Measurements from ENCODE around the gene LCAT.
A peak's percentile ranks its signal among the peaks of the same experiment; 100 is the strongest.
"Not testable (repeated sequence)": the region's sequence is repeated elsewhere in the genome, so short reads cannot be mapped to it uniquely, and the experiment has no call there.

LCAT gene

DNA sequence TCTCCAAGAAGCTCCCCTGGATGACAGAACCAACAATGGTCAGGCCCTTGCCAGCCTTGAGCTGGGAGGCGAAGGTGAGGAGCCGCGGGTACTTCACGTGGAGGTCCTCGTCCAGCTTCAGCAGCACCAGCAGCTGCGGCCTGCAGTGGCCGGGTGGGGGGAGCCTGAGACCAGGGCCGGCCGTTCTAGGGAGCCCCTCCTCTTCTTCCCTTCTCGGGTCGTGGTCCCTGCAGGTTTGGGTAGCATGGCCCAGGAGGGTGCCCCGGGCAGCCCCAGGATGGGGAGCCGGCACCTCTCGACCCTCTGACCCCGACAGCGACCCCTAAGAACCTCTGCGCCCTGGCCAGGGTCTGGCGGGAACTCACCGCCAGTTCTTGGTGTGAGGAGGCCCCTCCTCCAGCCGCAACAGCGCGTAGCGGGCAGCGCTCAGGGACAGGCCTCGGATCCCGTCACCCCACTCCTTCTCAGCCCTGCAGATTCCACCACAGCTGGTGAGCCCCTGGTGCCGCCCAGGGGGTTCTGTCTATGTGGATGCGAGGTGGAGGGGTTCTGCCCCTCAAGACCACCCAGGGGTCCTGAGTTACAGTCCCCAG, 3.1 kb upstream of the LCAT start:
- DNase-seq = no peak

DNA sequence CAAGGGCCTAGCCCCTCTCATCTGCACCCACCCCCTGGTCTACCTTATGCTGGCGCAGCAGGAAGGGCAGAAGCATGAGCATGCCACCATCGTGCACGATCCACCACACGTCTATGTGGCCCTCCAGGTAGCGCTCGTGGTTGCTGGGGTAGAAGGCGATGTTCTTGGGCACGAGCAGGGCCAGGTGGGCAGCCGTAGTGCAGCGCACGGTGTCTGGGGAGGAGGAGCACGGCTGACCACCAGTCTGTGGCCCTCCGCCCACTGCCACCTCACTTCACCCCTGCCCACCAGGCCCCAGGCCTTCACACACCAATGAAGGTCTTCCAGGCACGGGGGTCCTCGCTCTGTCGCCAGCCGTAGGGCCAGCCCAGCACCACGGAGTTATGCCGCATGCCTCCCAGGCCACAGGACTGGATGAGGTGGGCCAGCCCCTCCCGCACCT, 2.2 kb upstream of the LCAT start:
- DNase-seq = no peak

DNA sequence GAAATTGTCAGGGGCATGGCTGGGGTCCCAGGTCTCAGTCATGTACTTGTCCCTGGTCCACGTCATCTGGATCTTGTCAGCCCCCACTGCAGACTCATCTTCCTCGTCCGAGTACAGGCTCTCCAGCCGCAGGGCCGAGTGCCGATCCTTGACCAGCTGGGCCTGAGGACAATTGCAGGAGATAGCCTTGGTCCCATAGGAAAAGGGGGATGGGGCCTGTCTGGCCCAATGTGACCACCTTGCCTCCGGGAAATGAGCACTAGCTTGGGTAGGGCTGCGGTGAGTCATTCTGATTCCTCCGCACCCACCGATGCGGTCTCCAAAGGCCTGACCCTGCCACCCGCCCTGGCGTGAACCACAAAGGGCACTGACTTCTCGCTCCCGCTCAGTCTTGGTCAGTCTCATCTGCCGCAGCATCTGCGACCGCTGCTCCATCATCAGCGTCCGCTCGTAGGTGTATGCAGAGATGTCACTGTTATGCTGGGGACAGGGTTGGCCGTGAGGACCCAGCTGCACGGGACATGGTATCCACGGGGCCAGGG, 1.5 kb upstream of the LCAT start:
- DNase-seq = no peak

DNA sequence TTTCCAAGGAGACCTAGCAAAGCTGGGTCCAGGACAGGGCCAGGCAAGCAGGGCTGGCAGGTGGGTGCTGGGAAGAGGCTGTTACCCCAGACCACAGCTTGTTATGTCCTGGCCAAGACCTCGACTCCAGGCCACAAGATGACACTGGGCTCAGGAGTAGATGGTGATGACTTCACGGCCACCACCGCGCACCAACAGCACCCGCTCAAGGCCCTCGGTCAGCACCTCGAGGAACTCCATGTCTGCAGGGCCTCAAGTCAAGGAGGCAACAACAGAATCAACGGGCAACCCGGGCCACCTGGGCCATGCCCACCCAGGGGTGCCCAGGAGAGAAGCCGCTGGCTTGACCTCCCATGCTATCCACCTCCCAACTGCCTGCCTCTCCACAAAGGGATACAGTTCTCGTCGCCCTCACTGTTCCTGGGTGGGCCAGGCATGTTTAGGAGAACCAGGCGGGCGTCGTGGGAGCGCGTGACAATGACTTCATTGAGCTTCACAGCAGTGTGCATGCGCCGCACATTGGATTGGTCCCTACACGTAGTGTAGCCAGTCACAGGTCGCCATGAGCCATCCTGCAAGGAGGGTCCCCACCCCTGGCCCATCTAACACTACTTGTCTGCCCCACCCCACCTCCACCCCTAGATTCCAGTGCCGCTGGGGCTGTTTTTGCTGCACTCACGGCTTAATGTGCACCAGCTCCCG, 921 bp upstream of the LCAT start:
- no peak for DNase-seq

DNA sequence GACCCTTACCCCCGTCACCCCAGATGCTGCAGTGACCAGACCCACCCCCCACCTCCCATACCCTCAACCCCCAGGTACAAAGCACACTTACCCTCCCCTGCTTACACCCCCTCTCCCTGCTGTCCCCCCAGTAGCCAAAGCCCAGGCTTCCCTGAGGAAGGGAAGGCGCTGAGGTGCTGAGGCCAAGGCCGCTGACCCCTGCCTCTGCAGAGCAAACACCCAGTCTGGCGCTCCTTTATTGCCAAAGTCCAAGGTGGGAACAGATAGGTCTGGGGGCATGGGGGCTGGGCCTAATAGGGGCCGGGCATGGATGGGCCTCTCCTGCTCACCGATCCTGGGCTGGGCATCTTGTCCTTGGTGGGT, 683 bp downstream of the LCAT start:
- DNase-seq = no peak

DNA sequence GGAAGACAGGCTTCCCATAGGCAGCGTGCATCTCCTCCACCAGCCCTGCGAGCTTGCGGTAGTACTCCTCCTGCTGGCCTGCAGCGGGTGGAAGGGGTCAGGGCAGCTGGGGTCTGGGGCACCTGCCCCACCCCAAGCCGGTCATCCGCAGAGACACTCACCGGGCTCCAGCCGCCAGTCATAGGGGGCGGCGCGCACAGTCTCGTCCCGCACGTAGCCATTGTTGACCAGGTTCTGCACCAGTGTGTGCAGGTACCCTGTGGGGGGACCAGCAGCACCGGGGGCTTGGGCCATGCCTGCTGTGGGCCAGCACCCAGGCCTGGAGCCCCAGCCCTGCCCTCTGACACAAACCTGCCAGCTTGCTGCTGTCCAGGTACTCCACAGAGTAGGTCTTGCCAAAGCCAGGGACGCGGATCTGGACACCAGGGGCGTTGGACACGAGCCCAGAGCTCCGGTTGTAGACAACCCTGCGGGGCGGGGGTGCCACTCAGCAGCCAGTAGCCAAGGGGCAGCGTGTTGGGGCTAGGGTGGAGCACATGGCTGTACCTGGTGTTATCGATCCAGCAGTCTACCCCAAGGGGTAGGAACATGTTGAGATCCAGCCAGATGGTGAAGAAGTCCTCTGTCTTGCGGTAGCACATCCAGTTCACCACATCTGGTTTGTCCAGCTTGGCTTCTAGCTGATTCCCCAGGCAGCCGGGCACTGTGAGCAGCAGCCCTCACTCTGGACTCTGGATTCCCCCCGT, 1.2 kb downstream of the LCAT start:
- no peak for DNase-seq

DNA sequence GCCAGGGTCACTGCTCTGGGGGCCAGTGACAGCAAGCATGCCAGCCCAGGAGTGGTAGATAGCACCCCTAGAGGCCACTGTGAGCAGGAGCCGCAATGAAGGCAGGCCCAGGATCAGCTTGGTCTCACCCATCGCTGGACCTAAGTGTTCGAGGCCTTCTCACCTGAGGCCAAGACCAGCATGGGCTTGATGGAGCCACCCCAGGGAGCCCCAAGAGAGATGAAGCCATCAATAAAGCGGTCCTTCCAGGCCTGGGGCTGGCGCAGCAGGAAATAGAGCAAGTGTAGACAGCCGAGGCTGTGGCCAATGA, 1.8 kb downstream of the LCAT start:
- no peak for DNase-seq

DNA sequence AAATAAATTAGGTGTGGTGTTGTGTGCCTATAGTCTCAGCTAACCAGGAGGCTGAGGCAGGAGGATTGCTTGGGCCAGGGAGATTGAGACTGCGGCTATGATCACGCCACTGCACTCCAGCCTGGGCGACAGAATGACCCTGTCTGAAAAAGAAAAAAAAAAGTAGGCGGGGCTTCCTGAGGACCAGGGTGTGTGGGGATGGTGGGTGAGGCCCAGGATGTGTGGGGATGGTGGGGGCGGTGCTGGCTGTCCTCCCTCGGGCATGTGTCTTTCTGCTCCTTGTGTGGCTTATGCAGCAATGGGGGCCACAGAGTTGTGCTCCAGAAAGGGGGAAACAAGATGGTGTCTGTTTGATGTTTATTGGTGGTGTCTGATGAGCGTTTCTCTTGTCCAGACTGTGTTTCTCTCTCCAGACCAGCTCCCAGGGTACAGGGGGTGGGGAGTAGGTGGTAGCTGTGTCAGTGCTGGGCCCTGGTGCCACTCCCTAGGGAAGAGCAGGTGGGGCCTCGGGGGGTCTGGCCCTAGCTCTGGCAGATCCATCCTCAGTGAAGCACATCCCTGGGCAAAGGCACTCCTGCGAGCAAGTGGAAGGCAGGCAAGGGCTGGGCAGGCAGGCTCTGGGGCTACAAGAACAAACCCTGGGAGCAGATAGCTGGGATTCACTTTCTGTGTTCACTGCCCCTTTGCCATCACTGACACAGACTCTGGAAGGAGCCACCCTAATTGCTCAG, 2.3 kb downstream of the LCAT start:
- no peak for DNase-seq

DNA sequence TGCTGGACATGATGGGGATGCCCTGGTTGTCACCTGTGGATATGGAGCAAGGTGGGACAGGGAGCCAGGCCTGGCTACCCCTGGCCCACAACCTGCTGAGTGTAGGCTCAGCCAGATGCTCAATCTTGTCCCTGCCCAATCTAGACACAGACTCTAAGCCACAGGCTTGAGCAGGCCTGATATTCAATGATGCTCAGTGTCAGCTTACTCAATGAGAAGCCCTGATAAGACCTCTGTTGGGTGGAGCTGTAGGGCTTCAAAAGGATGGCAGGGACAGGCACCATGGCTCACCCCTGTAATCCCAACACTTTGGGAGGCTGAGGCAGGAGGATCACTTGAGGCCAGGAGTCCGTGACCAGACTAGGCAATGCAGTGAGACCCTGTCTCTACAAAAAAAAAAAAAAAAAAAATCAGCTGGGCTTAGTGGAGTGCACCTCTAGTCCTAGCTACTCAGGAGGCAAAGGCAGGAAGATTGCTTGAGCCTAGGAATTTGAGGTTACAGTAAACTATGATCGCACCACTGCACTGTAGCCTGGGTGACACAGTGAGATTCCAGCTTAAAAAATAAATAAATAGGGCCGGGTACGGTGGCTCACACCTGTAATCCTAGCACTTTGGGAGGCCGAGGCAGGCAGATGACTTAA, 3.4 kb downstream of the LCAT start:
- no peak for DNase-seq

DNA sequence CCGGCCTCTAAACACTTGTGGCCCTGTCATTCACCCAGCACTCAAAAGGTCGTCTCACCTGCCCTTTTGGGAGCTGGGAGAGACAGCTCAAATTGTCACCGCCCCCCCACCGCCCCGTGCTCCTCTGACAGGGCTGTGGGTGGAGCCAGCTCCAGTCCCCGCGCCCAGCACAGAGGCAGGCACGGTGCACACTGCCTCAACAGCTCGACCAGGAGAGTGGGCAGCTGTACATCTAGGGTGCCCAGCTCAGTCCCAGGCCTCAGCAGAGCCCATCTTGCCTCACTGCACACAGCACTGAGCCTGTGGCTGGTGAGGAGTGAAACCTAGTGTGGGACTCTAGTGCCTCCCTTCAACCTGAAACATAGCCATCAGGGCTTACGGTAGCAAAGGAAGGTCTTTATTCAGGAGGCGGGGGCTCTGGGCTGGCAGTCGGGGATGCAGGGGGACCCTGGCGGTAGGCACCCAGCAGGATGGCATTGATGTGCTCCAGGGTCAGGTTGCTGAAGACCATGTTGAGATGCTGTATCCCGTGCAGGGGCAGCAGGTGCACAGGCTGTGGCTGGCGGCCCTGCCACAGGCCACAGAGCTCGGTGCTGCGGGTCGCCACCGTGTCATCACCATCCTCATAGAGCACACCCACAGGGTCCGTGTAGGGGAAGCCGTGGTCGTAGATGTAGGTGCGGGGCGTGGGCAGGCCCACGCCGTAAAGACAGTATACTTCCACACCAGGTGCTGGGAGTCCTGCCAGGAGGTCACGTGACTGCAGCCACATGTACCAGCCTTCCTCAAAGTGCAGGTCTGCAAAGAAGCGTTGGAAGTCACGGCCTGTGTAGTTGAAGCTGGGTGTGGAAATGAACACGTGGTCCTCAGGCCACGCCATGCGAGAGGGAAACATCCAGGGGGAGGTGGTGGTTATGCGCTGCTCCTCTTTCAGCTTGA, 4.1 kb downstream of the LCAT start:
- DNase-seq = no peak

DNA sequence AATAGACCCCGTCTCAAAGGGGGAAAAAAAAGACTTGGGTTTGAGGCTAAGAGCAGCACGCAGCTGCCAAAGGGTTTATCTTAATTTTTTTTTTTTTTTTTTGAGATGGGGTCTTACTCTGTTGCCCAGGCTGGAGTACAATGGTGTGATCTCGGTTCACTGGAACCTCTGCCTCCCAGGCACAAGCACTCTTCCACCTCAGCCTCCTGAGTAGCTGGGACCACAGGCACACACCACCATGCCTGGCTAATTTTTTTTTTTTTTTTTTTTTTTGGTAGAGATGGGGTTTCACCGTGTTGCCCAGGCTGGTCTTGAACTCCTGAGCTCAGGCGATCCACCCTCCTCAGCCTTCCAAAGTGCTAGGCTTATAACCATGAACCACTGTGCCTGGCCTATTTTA, 6.2 kb downstream of the LCAT start:
- not testable (repeated sequence) for DNase-seq

DNA sequence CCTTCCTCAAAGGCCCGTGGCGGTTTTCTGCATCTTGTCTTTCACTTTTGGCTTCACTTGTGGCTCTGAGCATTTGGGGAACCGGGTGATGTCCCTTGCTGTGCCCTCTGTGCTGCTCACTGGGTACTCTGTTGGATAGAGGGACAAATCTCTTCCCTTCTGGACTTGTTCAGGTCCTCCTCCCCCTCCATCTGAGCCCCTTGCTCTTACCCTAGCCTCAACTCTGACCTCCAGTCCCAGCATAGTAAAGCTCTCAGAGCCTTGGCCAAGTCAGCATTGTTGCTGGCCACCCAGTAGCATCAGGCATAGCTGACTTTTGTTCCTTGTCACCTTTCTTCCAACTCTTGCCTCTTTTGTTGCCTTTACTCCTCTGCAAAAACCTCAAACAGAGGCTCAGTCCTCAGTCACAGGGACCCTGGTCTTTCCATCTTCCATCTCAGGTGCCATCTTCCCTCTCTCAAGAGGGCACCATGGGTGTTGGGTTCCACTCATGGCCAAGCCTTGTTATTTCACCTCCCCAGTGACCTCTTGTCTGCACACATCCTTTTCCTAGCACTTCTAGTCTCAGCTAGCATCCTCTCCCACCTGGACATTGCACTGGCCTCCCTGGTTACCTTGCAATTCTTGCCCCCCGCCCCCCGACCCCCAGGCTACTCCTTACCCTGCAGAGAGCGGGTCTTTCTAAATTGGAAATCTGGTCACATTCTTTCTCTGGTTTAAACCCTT, 6.9 kb downstream of the LCAT start:
- DNase-seq = no peak

DNA sequence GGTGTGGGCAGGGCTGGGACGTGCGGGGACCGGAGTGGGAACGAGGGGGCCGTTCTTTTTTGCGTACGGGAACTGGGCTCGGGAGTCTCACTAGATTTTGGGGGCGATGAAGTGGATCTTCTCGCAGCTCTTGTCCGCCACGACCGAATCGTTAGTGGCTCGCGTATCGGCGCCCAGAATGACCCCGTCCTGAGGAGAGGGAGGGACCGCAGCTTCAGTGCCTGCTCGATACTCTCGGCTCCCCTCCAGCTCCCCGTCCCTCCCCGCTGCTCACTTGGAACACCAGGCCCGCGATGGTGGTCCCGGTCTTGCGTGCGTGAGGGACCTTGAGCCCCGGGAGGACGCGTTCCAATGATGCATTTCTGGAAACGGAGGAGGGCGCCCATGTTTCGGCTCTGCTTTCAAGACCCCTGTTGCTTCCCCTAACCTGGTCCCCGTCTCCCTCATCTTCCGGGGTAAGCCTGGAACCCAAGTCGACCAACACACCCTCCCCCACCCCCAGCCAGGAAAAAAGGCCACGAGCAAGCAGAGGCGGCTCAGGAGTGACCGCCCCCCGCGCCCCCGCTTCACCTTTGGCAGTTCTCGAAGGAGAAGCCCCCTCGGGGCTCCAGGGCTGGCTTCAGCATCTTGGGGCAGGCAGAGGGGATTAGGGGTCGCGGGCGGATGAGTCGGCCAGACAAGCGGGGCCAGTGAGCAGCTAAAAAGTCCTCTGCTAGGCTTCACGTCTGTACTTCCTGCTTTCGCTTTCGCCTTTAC, 7.6 kb downstream of the LCAT start, which contains the start of gene PSMB10:
PSMB10 (minus strand) TSS at position 727 of the 756 bp plus-strand sequence; CDS start at position 626, 101 bp downstream.
- DNase-seq = no peak

DNA sequence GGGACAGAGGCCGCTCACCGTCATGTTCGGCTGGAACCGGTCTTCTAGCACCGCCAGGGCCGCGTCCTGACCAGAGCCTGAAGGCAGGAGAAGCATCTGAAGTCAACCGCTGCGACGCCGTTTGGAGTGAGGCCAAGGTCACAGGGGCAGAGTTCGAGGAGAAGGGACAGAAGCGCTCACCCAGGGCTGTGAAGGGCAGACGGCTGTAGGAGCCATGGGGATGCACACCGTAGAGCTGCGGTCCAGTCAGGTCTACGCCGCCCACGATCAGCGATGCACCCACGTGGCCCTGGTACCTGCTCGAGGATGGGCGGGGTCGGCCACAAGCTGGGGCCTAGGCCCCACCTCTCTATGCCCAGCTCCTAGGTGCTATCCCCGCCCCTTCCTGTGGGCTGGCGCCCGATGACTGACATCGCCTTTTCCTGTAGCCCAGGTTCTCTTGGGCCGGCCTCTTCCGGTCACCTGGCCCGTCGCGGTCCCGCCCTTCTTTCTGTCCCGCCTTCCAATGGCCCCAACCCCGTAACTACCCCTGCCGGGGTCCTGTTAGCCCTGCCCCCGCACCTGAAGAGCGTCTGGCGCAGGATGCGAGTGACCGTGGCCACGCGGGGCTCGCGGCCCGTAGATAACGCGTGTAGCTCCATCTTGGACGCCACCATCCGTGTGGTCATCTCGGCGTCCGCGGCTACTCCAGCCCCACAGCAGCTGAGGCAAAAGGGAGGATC, 8.4 kb downstream of the LCAT start:
- DNase-seq = peak; percentile 82 to 91

DNA sequence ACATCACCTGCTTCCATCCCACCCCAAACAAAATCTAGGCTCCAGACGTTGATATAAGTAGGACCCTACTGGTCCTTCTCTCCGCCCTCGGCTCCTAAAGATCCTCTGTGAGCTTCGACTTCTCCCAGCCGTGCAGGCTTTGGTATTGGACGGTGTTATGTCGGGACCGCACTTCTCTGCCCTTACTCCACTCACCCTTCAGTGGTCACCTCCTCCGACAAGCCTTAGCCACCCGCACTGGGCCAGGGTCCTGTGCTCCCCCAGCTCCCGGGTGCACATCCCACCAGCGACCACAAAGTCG, 8.9 kb downstream of the LCAT start:
- DNase-seq = no peak

DNA sequence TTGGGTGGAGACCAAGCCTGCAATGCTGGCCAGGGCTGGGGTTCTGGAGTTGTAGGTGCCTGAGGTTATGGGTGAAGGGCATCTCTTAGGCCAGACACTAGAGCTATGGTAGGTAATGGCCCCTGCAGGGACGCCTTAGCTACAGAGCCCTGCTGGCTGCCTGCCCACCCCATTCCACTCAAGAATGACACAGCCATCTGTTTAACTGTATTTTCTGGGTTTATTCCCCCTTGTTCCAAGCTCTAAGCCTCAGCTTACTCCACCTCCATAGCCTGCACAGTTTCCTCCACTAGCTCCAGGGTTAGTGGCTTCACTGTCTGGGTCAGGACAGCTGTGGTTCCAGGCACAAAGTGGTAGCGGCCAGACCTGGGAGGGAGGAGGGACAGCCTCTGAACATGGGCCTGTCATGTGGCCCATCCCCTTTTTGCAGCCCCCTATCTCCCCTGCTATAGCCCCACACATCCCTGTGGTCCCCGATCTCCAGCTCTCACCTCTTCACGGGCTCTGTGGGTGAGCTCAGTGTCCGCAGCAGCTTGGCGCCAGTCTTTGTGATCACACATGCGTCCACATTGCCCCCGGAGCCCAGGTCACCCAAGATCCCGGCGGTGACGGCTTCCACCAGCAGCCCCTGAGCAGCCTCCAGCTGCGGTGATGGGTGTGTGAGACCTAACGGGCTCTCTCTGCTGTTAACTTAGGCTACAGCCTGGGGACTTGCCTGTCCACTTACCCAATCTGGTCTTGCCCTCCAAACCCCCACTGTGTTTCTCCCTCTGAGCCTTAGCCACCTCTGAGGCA, 9.4 kb downstream of the LCAT start:
- DNase-seq = no peak

DNA sequence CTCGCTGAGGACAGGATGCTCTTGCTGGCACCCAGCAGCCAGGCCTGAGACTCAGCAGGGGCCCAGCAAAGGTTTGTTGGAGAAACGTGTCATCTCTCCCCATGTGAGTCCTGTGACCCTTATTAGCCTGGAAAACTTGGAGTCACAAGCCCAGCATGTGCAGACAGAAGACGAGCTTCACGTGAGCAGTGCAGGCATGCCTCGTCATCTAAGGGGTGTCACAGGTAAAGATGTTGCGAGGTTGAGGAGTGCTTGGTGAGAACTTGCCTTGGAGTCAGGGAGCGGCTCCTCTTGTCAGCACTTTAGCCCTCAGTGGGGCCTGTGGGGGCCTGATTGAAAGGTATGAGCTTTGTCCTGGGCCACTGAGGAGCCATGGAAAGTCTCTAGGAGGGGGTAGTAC, 10.1 kb downstream of the LCAT start:
- DNase-seq = no peak

DNA sequence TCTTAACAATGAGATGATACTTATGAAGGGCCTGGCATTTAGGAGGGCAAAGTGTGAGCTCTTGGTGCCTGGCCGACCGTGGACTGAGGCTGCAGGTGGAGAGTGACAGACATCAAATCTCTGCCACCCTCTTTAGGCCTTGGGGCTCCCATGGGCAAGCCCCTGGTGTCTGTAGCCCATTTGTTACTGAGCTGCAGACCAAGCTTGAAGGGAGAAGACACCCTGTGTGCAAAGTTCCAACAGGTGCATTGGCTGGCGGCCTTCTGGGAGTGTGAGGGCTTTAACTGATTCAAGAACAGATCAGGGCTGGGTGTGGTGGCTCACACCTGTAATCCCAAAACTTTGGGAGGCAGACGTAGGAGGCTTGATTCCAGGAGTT, 11.5 kb downstream of the LCAT start:
- DNase-seq = no peak
